ENCODE data around the gene DDX3X.
"Not testable (repeated sequence)": the region's sequence is repeated elsewhere in the genome, so short reads cannot be mapped to it uniquely, and the experiment has no call there.

Gene DDX3X

GRCh38 chrX:41329101-41329500 lies 4.9 kb upstream of the DDX3X start:
- no peak for DNase-seq

GRCh38 chrX:41332005-41332404 lies 2.0 kb upstream of the DDX3X start:
- no peak for DNase-seq

DNA sequence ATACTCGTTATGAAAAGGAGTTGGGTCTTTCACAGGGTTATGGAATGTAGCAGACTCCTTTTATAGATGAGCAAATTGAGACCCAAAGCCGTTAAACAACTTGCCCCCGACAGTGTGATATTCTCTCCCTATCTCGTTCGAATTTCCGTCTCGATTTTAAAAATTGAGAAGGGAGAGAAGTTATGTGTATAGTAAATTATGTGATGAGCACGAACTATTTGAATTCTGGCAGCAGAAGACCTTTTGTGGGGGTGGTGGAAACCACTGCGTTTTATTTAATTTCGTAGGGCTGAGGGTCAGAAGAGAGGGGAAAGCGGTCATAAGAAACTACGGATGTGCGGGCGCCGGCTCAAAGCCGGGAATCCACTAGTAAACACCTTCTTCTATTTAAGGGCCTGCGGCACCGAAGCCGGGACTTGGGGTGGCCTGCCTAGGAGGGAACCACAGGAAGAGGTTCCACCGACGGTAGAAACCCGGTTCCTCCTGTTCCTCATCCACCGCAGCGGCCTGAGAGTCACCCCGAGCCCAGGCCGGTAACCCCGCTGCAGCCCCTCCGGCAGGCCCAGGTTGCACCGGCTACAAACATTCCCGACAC lies 1.5 kb upstream of the DDX3X start:
- peak in 1 of 5 donors; percentile 50 for DNase-seq

DNA sequence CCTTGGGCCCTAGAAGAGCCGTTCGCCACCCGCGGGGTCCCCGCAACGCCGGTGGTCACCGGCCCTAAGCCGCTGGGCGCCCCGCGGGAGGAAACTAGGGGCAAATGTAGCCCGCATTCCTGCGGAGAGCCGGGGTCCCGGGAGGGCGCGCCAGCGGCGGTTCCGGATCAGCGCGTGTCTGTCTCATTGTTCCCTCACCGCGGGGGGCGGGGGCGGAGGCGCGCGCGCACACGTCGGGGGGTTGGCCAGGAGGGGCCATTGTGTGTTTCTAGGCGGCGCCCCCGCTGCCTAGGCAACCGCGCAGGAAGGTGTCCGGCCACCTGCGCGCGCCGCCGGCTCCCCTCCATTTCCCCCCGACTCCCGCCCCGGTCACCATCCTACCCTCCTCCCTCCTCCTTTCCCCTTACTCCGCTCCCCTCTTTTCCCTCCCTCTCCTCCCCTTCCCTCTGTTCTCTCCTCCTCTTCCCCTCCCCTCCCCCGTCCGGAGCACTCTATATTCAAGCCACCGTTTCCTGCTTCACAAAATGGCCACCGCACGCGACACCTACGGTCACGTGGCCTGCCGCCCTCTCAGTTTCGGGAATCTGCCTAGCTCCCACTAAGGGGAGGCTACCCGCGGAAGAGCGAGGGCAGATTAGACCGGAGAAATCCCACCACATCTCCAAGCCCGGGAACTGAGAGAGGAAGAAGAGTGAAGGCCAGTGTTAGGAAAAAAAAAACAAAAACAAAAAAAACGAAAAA lies 789 bp upstream of the DDX3X start:
- peak; percentile 71 to 91 (median 79) for DNase-seq

- peak; percentile 45 to 88 (median 73) for DNase-seq
Observed at GRCh38 chrX:41334363-41335197, 618 bp downstream of the DDX3X start.

DNA sequence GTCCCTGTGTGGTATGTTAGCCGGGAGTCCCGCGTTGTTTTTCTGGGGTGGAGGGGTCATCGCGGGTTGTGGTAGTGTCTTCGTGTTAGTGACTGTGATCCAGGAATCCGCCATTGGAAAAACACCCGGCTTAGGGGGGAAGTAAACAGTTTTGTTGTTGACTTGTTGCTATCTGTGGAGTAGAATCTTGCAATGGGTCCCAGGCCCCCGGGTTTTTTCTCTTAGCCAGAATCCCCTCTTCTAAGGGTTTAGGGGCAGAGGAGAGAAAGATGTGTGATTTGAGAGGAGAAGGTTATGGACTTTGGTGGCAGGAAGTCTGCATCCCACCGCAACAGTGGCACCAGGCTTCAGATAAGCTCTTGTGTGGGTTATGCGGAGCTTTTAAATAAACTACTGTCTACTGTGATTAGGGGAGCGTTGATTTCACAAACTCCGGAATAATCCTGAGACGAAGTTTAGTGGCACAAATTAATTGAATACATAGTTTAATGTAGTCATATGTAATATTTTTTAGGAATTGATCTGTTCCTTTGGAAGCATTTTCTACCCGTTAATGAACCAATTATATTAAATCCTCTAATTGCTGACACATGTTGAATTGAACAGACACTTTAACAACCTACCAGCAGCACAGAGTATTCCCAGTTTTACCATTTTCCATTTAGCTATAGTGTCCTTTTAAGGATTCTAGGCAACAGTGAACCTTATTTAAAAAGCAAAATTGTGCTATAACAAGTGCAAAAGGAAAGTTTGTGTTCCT lies 1.4 kb downstream of the DDX3X start:
- no peak for DNase-seq

DNA sequence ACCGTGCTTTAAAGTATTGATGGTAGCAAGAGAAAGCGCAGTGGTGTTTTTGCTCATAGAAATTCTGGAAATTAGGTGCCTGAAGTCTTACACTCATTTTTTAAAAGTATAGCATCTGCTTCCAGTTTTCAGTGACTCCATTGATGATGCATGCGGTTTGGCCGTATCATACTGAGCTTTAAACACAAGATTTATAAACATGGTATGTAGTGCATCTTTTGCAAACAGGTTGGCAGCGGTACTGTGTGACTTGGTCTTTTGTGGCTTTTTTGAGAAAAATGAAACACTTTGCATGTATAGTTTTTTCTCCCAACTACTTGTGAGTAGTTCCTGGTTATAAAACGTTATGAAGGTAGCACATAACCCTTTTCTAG lies 2.0 kb downstream of the DDX3X start:
- peak in 1 of 5 donors; percentile 39 for DNase-seq

DNA sequence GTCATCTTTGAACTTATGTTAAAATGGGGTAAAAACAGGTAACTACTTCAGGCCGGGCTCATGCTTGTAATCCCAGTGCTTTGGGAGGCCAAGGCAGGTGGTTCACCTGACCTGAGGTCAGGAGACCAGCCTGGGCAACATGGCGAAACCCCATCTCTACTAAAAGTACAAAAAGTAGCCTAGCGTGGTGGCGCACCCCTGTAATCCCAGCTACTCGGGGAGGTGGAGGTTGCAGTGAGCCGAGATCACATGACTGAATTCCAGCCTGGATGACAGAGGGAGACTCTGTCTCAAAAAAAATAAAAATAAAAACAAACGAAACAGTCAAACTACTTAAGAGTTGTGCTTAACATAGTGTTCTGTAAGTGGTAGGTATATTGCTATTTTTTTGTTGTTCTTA lies 2.5 kb downstream of the DDX3X start:
- peak in 1 of 5 donors; percentile 7 for DNase-seq

DNA sequence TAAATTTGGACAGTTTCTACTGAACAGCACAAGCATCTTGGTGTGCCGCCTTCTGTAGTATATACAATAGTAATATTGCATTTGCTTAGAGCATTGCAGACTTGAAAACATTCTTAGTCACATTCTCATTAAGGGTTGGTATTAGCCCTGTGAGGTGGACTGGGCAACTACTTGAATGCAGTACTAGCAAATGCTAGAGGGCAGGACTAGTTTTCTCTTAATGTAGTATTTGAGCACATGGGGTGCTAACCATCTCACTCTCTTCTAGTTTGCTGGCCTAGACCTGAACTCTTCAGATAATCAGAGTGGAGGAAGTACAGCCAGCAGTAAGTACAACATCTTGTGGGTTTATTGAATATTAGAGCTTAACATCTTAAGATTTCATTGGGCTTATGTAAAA lies 3.2 kb downstream of the DDX3X start:
- peak in 1 of 5 donors; percentile 14 for DNase-seq

GRCh38 chrX:41338436-41338835 lies 4.5 kb downstream of the DDX3X start:
- DNase-seq: no peak

GRCh38 chrX:41339148-41339547 lies 5.2 kb downstream of the DDX3X start:
- no peak for DNase-seq

DNA sequence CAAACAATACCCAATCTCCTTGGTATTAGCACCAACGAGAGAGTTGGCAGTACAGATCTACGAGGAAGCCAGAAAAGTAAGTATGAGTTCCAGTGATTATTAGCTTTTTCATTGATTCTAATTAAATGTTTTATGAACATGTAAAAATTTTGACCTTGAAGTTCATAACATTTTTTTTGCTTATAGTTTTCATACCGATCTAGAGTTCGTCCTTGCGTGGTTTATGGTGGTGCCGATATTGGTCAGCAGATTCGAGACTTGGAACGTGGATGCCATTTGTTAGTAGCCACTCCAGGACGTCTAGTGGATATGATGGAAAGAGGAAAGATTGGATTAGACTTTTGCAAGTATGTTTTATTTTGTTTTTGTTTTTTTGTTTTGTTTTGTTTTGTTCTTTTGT lies 10.1 kb downstream of the DDX3X start:
- DNase-seq: no peak

DNA sequence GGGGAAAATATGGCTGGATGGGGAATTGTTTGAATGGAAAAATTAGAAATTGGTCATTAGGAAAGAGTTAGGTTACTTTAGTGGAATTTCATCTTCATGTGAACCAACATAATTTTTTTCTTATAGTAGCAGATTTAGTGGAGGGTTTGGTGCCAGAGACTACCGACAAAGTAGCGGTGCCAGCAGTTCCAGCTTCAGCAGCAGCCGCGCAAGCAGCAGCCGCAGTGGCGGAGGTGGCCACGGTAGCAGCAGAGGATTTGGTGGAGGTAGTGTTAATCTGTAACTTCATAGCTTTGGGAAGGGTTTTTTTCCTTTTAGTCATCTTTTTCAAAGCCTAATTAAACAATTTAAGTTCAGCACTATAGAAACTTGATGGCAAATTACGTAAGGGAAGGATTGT lies 13.2 kb downstream of the DDX3X start:
- no peak for DNase-seq

DNA sequence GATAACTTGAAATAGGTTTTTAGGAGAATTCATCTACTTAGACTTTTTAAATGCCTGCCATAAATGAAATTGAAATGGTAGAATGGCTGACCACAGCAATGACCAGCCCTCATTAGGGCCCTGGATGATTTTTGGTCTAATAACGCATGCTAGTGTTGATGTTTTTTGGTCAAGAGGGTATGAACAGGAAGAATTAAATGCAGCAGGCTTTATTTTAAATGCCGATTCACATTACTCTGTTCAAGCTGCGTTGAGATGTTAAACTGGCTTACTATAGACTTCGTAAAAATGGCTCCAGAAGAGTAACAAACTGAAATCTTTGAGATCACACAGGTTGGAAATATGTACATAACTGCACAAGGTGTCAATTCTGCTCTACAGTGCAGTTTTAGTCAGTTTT lies 14.6 kb downstream of the DDX3X start:
- DNase-seq: no peak

- no peak for DNase-seq
Observed at GRCh38 chrX:41350150-41350975, 16.4 kb downstream of the DDX3X start.

- DNase-seq: no peak
Observed at GRCh38 chrX:41350976-41351569, 17.1 kb downstream of the DDX3X start.

- DNase-seq: no peak
Observed at GRCh38 chrX:41351923-41352322, 18.0 kb downstream of the DDX3X start.

DNA sequence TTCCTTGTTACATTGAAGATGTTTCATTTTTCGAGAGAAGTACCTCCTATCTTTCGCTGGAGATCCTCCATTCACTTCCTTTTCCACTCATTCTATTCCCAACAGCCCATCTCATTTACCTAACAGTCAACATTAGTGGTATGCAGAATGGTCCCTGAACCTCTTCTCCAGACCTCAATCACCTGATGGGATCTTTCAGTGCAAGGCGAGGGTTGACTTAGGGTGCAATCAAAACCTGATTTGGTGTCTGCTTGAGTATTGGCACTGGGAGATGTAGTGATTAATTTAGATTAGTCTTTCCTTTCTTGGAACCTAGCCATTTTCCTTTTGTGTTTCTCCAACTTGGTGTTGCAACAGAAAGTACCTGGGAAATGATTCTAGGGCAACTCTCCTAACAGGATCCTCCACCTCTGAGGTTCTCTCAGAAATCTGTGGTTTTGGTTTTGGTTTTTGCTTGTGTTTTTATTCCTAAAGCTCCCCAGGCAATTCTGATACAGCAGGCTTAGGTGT lies 18.4 kb downstream of the DDX3X start:
- no peak for DNase-seq

GRCh38 chrX:41353985-41354384 lies 20.0 kb downstream of the DDX3X start:
- DNase-seq: no peak

GRCh38 chrX:41369152-41369551 lies 35.2 kb downstream of the DDX3X start:
- no peak for DNase-seq

DNA sequence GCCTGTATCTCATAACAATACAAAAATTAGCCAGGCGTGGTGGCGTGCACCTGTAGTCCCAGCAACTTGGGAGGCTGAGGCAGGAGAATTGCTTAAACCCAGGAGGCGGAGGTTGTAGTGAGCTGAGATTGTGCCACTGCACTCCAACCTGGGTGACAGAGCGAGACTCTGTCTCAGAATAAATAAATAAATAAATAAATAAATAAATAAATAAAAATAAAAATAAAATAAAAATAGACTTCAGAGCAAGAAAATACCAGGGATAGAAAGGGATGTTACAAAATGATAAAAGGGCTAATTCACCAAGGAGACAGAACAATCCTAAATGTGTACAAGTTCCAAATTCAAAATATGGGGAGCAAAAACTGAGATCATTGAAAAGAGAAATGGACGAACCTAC lies 37.6 kb downstream of the DDX3X start:
- not testable (repeated sequence) for DNase-seq
